ENCODE measurements around the gene PKP2.

DNA sequence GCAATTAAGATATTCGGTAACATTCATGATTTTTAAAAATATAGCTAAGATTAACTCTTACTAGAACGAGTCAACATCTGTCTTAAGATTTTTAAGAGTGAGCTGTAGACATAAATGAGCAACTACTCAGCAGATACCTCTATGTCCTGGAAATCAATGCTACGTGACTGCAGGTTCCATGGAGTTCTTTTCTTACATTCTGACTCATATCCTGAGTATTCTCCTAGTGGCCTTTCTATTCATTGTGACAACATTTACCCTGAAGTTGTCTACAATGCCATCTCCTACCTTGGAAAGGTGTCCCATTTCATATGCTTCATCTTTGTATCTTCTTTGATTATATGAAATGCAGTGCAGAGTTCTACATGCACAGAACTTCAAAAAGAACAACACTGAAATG is 59.9 kb downstream of the PKP2 start:
- no peak for TF ChIP-seq CTCF (conservative IDR thresholded peaks at IDR 0.05; ENCODE audit: low read length)
- no peak for TF ChIP-seq EZH2phosphoT487 (IDR thresholded peaks at IDR 0.05; ENCODE audit: borderline replicate concordance, low read depth, low read length)

Data from OCI-LY7 (cell line).